Prostate gland (tissue), 2 donors: Measurements from ENCODE around the gene ESAM.

Experiments used
- POLR2AphosphoS5 ChIP-seq: sonication (generic); formaldehyde crosslinking; IDR thresholded peaks from one replicate; pipeline ENCODE4 v1.6.1; 2017; ENCODE audit warnings: antibody characterized with exemption
- TF ChIP-seq, protein P1 (sequence below), 4 experiments: fragments of 200-600 bp in 2 of 4; fragments of 450-650 bp in 2 of 4; sonication (generic) in 2 of 4; IDR thresholded peaks; 1 replicate in 3 of 4; 2 replicates in 1 of 4; pipeline ENCODE4 v1.5.1; 2016 to 2019; ENCODE audit warnings: antibody characterized with exemption in 4 of 4, mild to moderate bottlenecking in 2 of 4, moderate library complexity in 2 of 4

DNA sequence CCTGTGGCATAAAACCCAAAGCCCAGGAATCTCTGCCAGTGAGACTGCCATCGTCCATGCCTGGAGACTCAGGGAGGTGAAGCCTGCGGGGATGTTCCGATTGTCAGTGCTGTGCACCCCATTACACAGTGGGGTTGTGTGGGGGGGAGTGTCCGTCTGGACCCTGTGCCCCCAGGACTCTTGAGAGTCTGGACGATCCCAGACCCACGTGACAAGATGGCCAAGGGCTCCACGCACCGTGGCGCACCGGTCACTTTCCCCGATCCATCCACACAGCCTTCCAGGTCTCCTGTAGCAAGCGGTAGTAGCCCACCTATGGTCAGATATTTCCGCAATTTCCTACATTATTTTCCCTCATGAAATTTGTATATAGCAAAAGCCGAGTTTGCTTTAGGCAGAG is 43.3 kb downstream of the ESAM start:
- TF ChIP-seq POLR2AphosphoS5: no peak
- TF ChIP-seq, protein P1, sequence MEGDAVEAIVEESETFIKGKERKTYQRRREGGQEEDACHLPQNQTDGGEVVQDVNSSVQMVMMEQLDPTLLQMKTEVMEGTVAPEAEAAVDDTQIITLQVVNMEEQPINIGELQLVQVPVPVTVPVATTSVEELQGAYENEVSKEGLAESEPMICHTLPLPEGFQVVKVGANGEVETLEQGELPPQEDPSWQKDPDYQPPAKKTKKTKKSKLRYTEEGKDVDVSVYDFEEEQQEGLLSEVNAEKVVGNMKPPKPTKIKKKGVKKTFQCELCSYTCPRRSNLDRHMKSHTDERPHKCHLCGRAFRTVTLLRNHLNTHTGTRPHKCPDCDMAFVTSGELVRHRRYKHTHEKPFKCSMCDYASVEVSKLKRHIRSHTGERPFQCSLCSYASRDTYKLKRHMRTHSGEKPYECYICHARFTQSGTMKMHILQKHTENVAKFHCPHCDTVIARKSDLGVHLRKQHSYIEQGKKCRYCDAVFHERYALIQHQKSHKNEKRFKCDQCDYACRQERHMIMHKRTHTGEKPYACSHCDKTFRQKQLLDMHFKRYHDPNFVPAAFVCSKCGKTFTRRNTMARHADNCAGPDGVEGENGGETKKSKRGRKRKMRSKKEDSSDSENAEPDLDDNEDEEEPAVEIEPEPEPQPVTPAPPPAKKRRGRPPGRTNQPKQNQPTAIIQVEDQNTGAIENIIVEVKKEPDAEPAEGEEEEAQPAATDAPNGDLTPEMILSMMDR (IDR thresholded peaks at IDR 0.05): no peak
